GM23338 (cell line): ENCODE results near the gene SMR3B. TPM values are rescaled to one million over a fixed set of nuclear protein-coding genes. Genes with fewer than 3 reads are reported as not detected.

Experiments used
- ATAC-seq: fragments of 200-7000 bp; cut with Tn5 transposase; 3 replicates; pipeline ENCODE4 v1.9.1; 2020
- DNase-seq: peaks from one replicate; pipeline ENCODE4 v3.0.0-alpha.2; 2015; ENCODE audit warnings: low spot score
- H2AFZ ChIP-seq: fragments of 200-600 bp; sonication (generic); 2 replicates; pipeline ENCODE4 v1.8.0; 2016; ENCODE audit warnings: antibody characterized with exemption, mild to moderate bottlenecking, moderate library complexity
- H3F3A ChIP-seq: fragments of 200-600 bp; sonication (generic); replicated peaks from 2 replicates; pipeline ENCODE4 v1.8.0; 2017; ENCODE audit warnings: antibody characterized with exemption, mixed run types, low read depth
- H3K27ac ChIP-seq: fragments of 200-600 bp; sonication (generic); 2 replicates; pipeline ENCODE4 v1.6.1; 2016; ENCODE audit warnings: low read depth
- H3K27me3 ChIP-seq: fragments of 200-600 bp; sonication (generic); 2 replicates; pipeline ENCODE4 v1.8.0; 2016; ENCODE audit warnings: mild to moderate bottlenecking, mixed run types, moderate library complexity; ENCODE audit not compliant: insufficient read depth
- H3K36me3 ChIP-seq: fragments of 200-600 bp; sonication (generic); 2 replicates; pipeline ENCODE4 v1.8.0; 2016; ENCODE audit warnings: mild to moderate bottlenecking; ENCODE audit not compliant: insufficient read depth
- H3K4me1 ChIP-seq: fragments of 200-600 bp; sonication (generic); 2 replicates; pipeline ENCODE4 v1.8.0; 2016; ENCODE audit warnings: mild to moderate bottlenecking, moderate library complexity; ENCODE audit not compliant: insufficient read depth
- H3K4me2 ChIP-seq: fragments of 200-600 bp; sonication (generic); 2 replicates; pipeline ENCODE4 v1.7.1; 2017; ENCODE audit warnings: mixed run types
- H3K4me3 ChIP-seq: fragments of 200-600 bp; sonication (generic); 2 replicates; pipeline ENCODE4 v1.6.1; 2016; ENCODE audit warnings: mixed run types
- H3K79me2 ChIP-seq: fragments of 200-600 bp; sonication (generic); replicated peaks from 2 replicates; pipeline ENCODE4 v1.8.0; 2017; ENCODE audit warnings: mild to moderate bottlenecking; ENCODE audit not compliant: insufficient read depth
- H3K9me2 ChIP-seq: fragments of 200-600 bp; sonication (generic); 2 replicates; pipeline ENCODE4 v1.8.0; 2017; ENCODE audit not compliant: insufficient read depth
- H4K20me1 ChIP-seq: fragments of 200-600 bp; sonication (generic); replicated peaks from 2 replicates; pipeline ENCODE4 v1.8.0; 2017; ENCODE audit warnings: mild to moderate bottlenecking; ENCODE audit not compliant: insufficient read depth
- H3K27ac Mint-ChIP-seq: 2 replicates; pipeline ENCODE4 v1.8.0; 2020; ENCODE audit warnings: inconsistent platforms, mild to moderate bottlenecking, moderate library complexity, mixed read lengths
- H3K27me3 Mint-ChIP-seq: 3 replicates; pipeline ENCODE4 v1.8.0; 2022; ENCODE audit warnings: low read depth, mild to moderate bottlenecking, moderate library complexity, mixed read lengths, inconsistent platforms; ENCODE audit not compliant: insufficient read depth, poor library complexity
- H3K36me3 Mint-ChIP-seq: 3 replicates; pipeline ENCODE4 v1.8.0; 2021; ENCODE audit warnings: low read depth, mild to moderate bottlenecking, inconsistent platforms, moderate library complexity, mixed read lengths
- H3K4me1 Mint-ChIP-seq: 3 replicates; pipeline ENCODE4 v1.8.0; 2020; ENCODE audit warnings: mild to moderate bottlenecking, inconsistent platforms, mixed read lengths
- H3K4me3 Mint-ChIP-seq: 3 replicates; pipeline ENCODE4 v1.8.0; 2021; ENCODE audit warnings: moderate library complexity, mild to moderate bottlenecking, inconsistent platforms, mixed read lengths
- H3K9me3 Mint-ChIP-seq: 3 replicates; pipeline ENCODE4 v1.8.0; 2020; ENCODE audit warnings: moderate library complexity, mild to moderate bottlenecking, inconsistent platforms, mixed read lengths
- CREB1 ChIP-seq: fragments of 250-450 bp; sonication (Bioruptor Pico); IDR thresholded peaks from 2 replicates; pipeline ENCODE4 v1.5.0; 2020; ENCODE audit warnings: low read depth, mild to moderate bottlenecking, moderate library complexity
- EZH2 ChIP-seq: fragments of 200-600 bp; sonication (generic); IDR thresholded peaks from one replicate; pipeline ENCODE4 v1.8.0; 2017; ENCODE audit warnings: antibody characterized with exemption, mild to moderate bottlenecking, low read depth; ENCODE audit not compliant: unreplicated experiment
- EZH2phosphoT487 ChIP-seq: fragments of 200-600 bp; sonication (generic); IDR thresholded peaks from one replicate; pipeline ENCODE4 v1.8.1; 2018; ENCODE audit warnings: antibody characterized with exemption; ENCODE audit not compliant: unreplicated experiment
- JUNB ChIP-seq: IDR thresholded peaks from one replicate; pipeline ENCODE4 v1.6.1; 2016; ENCODE audit warnings: antibody characterized with exemption; ENCODE audit not compliant: unreplicated experiment
- NANOG ChIP-seq: IDR thresholded peaks from 2 replicates; pipeline ENCODE4 v1.6.1; 2016; ENCODE audit warnings: antibody characterized with exemption, borderline replicate concordance
- POLR2AphosphoS5 ChIP-seq: IDR thresholded peaks from 2 replicates; pipeline ENCODE4 v1.6.1; 2016; ENCODE audit warnings: antibody characterized with exemption, low read depth
- STAT1 ChIP-seq: IDR thresholded peaks from one replicate; pipeline ENCODE4 v1.6.1; 2016; ENCODE audit warnings: antibody characterized with exemption; ENCODE audit not compliant: unreplicated experiment
- ZNF114 ChIP-seq: fragments of 250-450 bp; sonication (Bioruptor Pico); IDR thresholded peaks from 2 replicates; pipeline ENCODE4 v1.5.0; 2020; ENCODE audit warnings: mild to moderate bottlenecking, moderate library complexity
- ZNF331 ChIP-seq: fragments of 250-450 bp; sonication (Bioruptor Pico); IDR thresholded peaks from 2 replicates; pipeline ENCODE4 v1.5.0; 2020; ENCODE audit warnings: low read depth, mild to moderate bottlenecking, moderate library complexity
- polyA plus RNA-seq: library from polyadenylated mRNA; unstranded; fragments of >200 nt; fragmentation: Nextera tagmentation; extraction: Ambion mirVana; gene quantifications from 2 replicates; pipeline ENCODE4 v1.2.1, GENCODE V29; 2016
- total RNA-seq: library from RNA; depleted of rRNA; stranded (reverse); fragments of >200 nt; shearing (Covaris generic); gene quantifications from 2 replicates; pipeline ENCODE4 v1.2.3, GENCODE V29; 2014
- TF ChIP-seq, protein P1 (sequence below), 2 experiments: fragments of 200-600 bp in 1 of 2; sonication (generic) in 1 of 2; conservative IDR thresholded peaks; 2 replicates each; pipeline versions ENCODE4 v1.5.1 to v1.6.1; 2016 to 2017; ENCODE audit warnings: antibody characterized with exemption in 2 of 2, low read depth in 2 of 2, mild to moderate bottlenecking in 2 of 2, moderate library complexity in 1 of 2
- TF ChIP-seq, protein P2 (sequence below): fragments of 250-450 bp; sonication (Bioruptor Pico); IDR thresholded peaks from 2 replicates; pipeline ENCODE4 v1.5.0; 2020; ENCODE audit warnings: mild to moderate bottlenecking, moderate library complexity
- TF ChIP-seq, protein P3 (sequence below): IDR thresholded peaks from one replicate; pipeline ENCODE4 v1.6.1; 2018; ENCODE audit warnings: antibody characterized with exemption; ENCODE audit not compliant: unreplicated experiment
- TF ChIP-seq, protein P4 (sequence below): IDR thresholded peaks from 2 replicates; pipeline ENCODE4 v1.6.1; 2016; ENCODE audit warnings: antibody characterized with exemption

Gene SMR3B
- total and polyA plus RNA-seq, 2 experiments from 2014 or later, result not detected

DNA sequence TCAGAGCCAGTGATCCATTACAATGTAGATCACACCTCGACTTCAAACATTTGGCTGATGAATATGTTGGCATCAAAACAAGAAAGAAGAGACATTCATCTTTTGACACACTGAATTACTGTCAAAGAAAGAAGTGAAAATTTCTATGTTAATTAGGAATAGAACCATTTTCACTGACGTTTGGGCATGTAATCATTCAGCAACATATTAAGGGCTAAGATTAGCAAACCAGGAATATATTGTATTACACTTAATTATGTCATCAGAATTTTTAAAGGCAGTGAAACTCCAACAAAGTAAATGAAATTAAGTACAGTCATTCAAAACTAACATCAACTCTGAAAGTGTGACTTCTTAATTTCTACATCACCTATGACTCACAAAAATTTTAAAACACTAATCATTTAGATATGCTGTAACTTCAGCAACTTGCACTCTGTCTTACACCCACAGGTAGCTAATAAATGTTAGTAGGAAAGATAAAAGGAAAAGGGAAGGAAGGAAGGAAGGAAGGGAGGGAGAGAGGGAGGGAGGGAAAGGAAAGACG, 23.7 kb upstream of the SMR3B start:
- TF ChIP-seq POLR2AphosphoS5 (no peak), JUNB (no peak), STAT1 (no peak), ZNF331 (CRISPR knock-in tag) (no peak), NANOG (no peak), EZH2 (no peak), CREB1 (CRISPR knock-in tag) (no peak), EZH2phosphoT487 (no peak), ZNF114 (CRISPR knock-in tag) (no peak)
- TF ChIP-seq, protein P1, sequence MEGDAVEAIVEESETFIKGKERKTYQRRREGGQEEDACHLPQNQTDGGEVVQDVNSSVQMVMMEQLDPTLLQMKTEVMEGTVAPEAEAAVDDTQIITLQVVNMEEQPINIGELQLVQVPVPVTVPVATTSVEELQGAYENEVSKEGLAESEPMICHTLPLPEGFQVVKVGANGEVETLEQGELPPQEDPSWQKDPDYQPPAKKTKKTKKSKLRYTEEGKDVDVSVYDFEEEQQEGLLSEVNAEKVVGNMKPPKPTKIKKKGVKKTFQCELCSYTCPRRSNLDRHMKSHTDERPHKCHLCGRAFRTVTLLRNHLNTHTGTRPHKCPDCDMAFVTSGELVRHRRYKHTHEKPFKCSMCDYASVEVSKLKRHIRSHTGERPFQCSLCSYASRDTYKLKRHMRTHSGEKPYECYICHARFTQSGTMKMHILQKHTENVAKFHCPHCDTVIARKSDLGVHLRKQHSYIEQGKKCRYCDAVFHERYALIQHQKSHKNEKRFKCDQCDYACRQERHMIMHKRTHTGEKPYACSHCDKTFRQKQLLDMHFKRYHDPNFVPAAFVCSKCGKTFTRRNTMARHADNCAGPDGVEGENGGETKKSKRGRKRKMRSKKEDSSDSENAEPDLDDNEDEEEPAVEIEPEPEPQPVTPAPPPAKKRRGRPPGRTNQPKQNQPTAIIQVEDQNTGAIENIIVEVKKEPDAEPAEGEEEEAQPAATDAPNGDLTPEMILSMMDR (conservative IDR thresholded peaks at IDR 0.05; ENCODE audit: low read depth in 2 of 2), result no peak
- TF ChIP-seq, protein P2, sequence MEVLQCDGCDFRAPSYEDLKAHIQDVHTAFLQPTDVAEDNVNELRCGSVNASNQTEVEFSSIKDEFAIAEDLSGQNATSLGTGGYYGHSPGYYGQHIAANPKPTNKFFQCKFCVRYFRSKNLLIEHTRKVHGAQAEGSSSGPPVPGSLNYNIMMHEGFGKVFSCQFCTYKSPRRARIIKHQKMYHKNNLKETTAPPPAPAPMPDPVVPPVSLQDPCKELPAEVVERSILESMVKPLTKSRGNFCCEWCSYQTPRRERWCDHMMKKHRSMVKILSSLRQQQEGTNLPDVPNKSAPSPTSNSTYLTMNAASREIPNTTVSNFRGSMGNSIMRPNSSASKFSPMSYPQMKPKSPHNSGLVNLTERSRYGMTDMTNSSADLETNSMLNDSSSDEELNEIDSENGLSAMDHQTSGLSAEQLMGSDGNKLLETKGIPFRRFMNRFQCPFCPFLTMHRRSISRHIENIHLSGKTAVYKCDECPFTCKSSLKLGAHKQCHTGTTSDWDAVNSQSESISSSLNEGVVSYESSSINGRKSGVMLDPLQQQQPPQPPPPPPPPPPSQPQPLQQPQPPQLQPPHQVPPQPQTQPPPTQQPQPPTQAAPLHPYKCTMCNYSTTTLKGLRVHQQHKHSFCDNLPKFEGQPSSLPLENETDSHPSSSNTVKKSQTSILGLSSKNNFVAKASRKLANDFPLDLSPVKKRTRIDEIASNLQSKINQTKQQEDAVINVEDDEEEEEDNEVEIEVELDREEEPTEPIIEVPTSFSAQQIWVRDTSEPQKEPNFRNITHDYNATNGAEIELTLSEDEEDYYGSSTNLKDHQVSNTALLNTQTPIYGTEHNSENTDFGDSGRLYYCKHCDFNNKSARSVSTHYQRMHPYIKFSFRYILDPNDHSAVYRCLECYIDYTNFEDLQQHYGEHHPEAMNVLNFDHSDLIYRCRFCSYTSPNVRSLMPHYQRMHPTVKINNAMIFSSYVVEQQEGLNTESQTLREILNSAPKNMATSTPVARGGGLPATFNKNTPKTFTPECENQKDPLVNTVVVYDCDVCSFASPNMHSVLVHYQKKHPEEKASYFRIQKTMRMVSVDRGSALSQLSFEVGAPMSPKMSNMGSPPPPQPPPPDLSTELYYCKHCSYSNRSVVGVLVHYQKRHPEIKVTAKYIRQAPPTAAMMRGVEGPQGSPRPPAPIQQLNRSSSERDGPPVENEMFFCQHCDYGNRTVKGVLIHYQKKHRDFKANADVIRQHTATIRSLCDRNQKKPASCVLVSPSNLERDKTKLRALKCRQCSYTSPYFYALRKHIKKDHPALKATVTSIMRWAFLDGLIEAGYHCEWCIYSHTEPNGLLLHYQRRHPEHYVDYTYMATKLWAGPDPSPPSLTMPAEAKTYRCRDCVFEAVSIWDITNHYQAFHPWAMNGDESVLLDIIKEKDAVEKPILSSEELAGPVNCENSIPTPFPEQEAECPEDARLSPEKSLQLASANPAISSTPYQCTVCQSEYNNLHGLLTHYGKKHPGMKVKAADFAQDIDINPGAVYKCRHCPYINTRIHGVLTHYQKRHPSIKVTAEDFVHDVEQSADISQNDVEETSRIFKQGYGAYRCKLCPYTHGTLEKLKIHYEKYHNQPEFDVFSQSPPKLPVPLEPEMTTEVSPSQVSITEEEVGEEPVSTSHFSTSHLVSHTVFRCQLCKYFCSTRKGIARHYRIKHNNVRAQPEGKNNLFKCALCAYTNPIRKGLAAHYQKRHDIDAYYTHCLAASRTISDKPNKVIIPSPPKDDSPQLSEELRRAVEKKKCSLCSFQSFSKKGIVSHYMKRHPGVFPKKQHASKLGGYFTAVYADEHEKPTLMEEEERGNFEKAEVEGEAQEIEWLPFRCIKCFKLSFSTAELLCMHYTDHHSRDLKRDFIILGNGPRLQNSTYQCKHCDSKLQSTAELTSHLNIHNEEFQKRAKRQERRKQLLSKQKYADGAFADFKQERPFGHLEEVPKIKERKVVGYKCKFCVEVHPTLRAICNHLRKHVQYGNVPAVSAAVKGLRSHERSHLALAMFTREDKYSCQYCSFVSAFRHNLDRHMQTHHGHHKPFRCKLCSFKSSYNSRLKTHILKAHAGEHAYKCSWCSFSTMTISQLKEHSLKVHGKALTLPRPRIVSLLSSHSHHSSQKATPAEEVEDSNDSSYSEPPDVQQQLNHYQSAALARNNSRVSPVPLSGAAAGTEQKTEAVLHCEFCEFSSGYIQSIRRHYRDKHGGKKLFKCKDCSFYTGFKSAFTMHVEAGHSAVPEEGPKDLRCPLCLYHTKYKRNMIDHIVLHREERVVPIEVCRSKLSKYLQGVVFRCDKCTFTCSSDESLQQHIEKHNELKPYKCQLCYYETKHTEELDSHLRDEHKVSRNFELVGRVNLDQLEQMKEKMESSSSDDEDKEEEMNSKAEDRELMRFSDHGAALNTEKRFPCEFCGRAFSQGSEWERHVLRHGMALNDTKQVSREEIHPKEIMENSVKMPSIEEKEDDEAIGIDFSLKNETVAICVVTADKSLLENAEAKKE (CRISPR knock-in tag), result no peak
- TF ChIP-seq, protein P3, sequence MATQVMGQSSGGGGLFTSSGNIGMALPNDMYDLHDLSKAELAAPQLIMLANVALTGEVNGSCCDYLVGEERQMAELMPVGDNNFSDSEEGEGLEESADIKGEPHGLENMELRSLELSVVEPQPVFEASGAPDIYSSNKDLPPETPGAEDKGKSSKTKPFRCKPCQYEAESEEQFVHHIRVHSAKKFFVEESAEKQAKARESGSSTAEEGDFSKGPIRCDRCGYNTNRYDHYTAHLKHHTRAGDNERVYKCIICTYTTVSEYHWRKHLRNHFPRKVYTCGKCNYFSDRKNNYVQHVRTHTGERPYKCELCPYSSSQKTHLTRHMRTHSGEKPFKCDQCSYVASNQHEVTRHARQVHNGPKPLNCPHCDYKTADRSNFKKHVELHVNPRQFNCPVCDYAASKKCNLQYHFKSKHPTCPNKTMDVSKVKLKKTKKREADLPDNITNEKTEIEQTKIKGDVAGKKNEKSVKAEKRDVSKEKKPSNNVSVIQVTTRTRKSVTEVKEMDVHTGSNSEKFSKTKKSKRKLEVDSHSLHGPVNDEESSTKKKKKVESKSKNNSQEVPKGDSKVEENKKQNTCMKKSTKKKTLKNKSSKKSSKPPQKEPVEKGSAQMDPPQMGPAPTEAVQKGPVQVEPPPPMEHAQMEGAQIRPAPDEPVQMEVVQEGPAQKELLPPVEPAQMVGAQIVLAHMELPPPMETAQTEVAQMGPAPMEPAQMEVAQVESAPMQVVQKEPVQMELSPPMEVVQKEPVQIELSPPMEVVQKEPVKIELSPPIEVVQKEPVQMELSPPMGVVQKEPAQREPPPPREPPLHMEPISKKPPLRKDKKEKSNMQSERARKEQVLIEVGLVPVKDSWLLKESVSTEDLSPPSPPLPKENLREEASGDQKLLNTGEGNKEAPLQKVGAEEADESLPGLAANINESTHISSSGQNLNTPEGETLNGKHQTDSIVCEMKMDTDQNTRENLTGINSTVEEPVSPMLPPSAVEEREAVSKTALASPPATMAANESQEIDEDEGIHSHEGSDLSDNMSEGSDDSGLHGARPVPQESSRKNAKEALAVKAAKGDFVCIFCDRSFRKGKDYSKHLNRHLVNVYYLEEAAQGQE, result no peak
- TF ChIP-seq, protein P4, sequence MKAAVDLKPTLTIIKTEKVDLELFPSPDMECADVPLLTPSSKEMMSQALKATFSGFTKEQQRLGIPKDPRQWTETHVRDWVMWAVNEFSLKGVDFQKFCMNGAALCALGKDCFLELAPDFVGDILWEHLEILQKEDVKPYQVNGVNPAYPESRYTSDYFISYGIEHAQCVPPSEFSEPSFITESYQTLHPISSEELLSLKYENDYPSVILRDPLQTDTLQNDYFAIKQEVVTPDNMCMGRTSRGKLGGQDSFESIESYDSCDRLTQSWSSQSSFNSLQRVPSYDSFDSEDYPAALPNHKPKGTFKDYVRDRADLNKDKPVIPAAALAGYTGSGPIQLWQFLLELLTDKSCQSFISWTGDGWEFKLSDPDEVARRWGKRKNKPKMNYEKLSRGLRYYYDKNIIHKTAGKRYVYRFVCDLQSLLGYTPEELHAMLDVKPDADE, result no peak
- Mint-ChIP-seq H3K27ac (no peak overlapping the region), H3K4me3 (no peak overlapping the region), H3K9me3 (no peaks in the 10 kb centered on the region), H3K4me1 (peaks cover 2% of the 10 kb centered on the region; the same call in 1 of the 3 replicates), H3K27me3 (no peaks in the 10 kb centered on the region), H3K36me3 (no peaks in the 10 kb centered on the region)
- H3K9me2 ChIP-seq, result 0 out of 2 replicates have a peak, but pooled peaks cover 5% of the 10 kb centered on the region
- H3K4me2 ChIP-seq, result no peak overlapping the region
- H3K4me1 ChIP-seq, result no peaks in the 10 kb centered on the region
- no peaks in the 10 kb centered on the region for H3K79me2 ChIP-seq
- no peak overlapping the region for H2AFZ ChIP-seq
- no peak overlapping the region for H3K27ac ChIP-seq
- no peak overlapping the region for H3K4me3 ChIP-seq
- H3K27me3 ChIP-seq, result no peaks in the 10 kb centered on the region
- H3F3A ChIP-seq, result no peaks in the 10 kb centered on the region
- H4K20me1 ChIP-seq, result no peaks in the 10 kb centered on the region
- DNase-seq, result no peak
- H3K36me3 ChIP-seq, result no peaks in the 10 kb centered on the region
- ATAC-seq, result no peak
